OCI-LY3 (cell line): Measurements from ENCODE around the gene CPNE2.

Experiments used
- H2AFZ ChIP-seq: fragments of 200-600, 300-600 bp; shearing (Covaris generic); 2 replicates; pipeline ENCODE4 v1.6.0; 2014; ENCODE audit warnings: antibody characterized with exemption, low read depth, low read length
- H3K27ac ChIP-seq: fragments of 200-600, 300-600 bp; sonication (generic); 2 replicates; pipeline ENCODE4 v1.5.1; 2014; ENCODE audit warnings: mild to moderate bottlenecking, low read length, moderate library complexity, mixed read lengths
- H3K27me3 ChIP-seq: fragments of 200-600, 300-600 bp; sonication (generic); 2 replicates; pipeline ENCODE4 v1.6.1; 2014; ENCODE audit warnings: low read depth, low read length, mixed read lengths
- H3K36me3 ChIP-seq: fragments of 200-600, 300-600 bp; sonication (generic); replicated peaks from 2 replicates; pipeline ENCODE3; 2014; ENCODE audit warnings: low read depth, low read length, mixed read lengths
- H3K4me1 ChIP-seq: fragments of 300-600, 200-600 bp; sonication (generic); 2 replicates; pipeline ENCODE4 v1.6.1; 2014; ENCODE audit warnings: low read length, mixed read lengths
- H3K4me2 ChIP-seq: fragments of 200-600, 300-600 bp; sonication (generic); 2 replicates; pipeline ENCODE4 v1.6.1; 2014; ENCODE audit warnings: low read length, mixed read lengths
- H3K4me3 ChIP-seq: fragments of 300-600, 200-600 bp; sonication (generic); 2 replicates; pipeline ENCODE4 v1.5.1; 2014; ENCODE audit warnings: antibody characterized with exemption, mild to moderate bottlenecking, low read length, moderate library complexity
- H3K79me2 ChIP-seq: fragments of 300-600, 200-600 bp; shearing (Covaris generic); 2 replicates; pipeline ENCODE4 v1.6.1; 2014; ENCODE audit warnings: mild to moderate bottlenecking, low read length, mixed read lengths
- H3K9ac ChIP-seq: fragments of 300-600, 200-600 bp; shearing (Covaris generic); 2 replicates; pipeline ENCODE4 v1.6.0; 2014; ENCODE audit warnings: mild to moderate bottlenecking, low read length, moderate library complexity
- H3K9me3 ChIP-seq: fragments of 200-600, 300-600 bp; shearing (Covaris generic); 2 replicates; pipeline ENCODE4 v1.6.1; 2014; ENCODE audit warnings: low read length, mixed read lengths; ENCODE audit not compliant: insufficient read depth
- H4K20me1 ChIP-seq: fragments of 200-600, 300-600 bp; sonication (generic); 2 replicates; pipeline ENCODE4 v1.6.1; 2016; ENCODE audit warnings: low read length, mixed read lengths; ENCODE audit not compliant: insufficient read depth
- CTCF ChIP-seq: fragments of 200-600, 300-600 bp; sonication (generic); IDR thresholded peaks from 2 replicates; pipeline ENCODE4 v1.5.1; 2014; ENCODE audit warnings: antibody characterized with exemption, low read length, low read depth
- EZH2phosphoT487 ChIP-seq: fragments of 200-600 bp; shearing (Covaris generic); IDR thresholded peaks from 2 replicates; pipeline ENCODE4 v1.6.1; 2018; ENCODE audit warnings: antibody characterized with exemption, mixed run types, low read depth

CPNE2 gene

GRCh38 chr16:57115514-57116182, 23.3 kb downstream of the CPNE2 start:
- no peak overlapping the region for H3K9ac ChIP-seq
- no peak for TF ChIP-seq CTCF
- TF ChIP-seq EZH2phosphoT487, result no peak

GRCh38 chr16:57118461-57119084, 26.2 kb downstream of the CPNE2 start:
- H3K9me3 ChIP-seq, result no peaks in the 10 kb centered on the region
- H3K79me2 ChIP-seq, result no peaks in the 10 kb centered on the region
- H4K20me1 ChIP-seq, result no peaks in the 10 kb centered on the region
- H3K27me3 ChIP-seq, result no peaks in the 10 kb centered on the region
- peaks cover 18% of the 10 kb centered on the region for H3K4me1 ChIP-seq
- no peaks in the 10 kb centered on the region for H3K36me3 ChIP-seq
- TF ChIP-seq EZH2phosphoT487, result no peak
- TF ChIP-seq CTCF, result no peak
- H3K9ac ChIP-seq, result no peak overlapping the region
- no peak overlapping the region for H2AFZ ChIP-seq
- H3K27ac ChIP-seq, result no peak overlapping the region
- no peak overlapping the region for H3K4me3 ChIP-seq
- no peak overlapping the region for H3K4me2 ChIP-seq

More at GRCh38 chr16:57115514-57116182, 23.3 kb downstream of the CPNE2 start:
- Histone ChIP-seq H2AFZ (no peak overlapping the region), H3K4me3 (no peak overlapping the region), H3K27me3 (no peaks in the 10 kb centered on the region), H3K36me3 (no peaks in the 10 kb centered on the region), H3K4me2 (no peak overlapping the region), H3K79me2 (no peaks in the 10 kb centered on the region), H3K9me3 (no peaks in the 10 kb centered on the region), H3K4me1 (peaks cover 35% of the 10 kb centered on the region), H4K20me1 (no peaks in the 10 kb centered on the region), H3K27ac (no peak overlapping the region)

GRCh38 chr16:57123216-57123973, 31.0 kb downstream of the CPNE2 start:
- H3K9ac ChIP-seq, result no peak overlapping the region
- H2AFZ ChIP-seq, result no peak overlapping the region
- H4K20me1 ChIP-seq, result no peaks in the 10 kb centered on the region
- TF ChIP-seq EZH2phosphoT487, result no peak
- no peak for TF ChIP-seq CTCF
- no peaks in the 10 kb centered on the region for H3K9me3 ChIP-seq
- no peak overlapping the region for H3K27ac ChIP-seq
- H3K36me3 ChIP-seq, result no peaks in the 10 kb centered on the region
- no peak overlapping the region for H3K4me2 ChIP-seq
- no peaks in the 10 kb centered on the region for H3K27me3 ChIP-seq
- no peak overlapping the region for H3K4me3 ChIP-seq
- peaks cover 14% of the 10 kb centered on the region for H3K4me1 ChIP-seq
- H3K79me2 ChIP-seq, result no peaks in the 10 kb centered on the region
